ENCODE results near the gene POMGNT2. TPM values are rescaled to one million over a fixed set of nuclear protein-coding genes. Genes with fewer than 3 reads are reported as not detected.

The POMGNT2 gene
- total and polyA plus RNA-seq, 2 donors (not counting 1 experiment from before 2014, with no cell fraction given): 7.9 to 12.7 TPM

DNA sequence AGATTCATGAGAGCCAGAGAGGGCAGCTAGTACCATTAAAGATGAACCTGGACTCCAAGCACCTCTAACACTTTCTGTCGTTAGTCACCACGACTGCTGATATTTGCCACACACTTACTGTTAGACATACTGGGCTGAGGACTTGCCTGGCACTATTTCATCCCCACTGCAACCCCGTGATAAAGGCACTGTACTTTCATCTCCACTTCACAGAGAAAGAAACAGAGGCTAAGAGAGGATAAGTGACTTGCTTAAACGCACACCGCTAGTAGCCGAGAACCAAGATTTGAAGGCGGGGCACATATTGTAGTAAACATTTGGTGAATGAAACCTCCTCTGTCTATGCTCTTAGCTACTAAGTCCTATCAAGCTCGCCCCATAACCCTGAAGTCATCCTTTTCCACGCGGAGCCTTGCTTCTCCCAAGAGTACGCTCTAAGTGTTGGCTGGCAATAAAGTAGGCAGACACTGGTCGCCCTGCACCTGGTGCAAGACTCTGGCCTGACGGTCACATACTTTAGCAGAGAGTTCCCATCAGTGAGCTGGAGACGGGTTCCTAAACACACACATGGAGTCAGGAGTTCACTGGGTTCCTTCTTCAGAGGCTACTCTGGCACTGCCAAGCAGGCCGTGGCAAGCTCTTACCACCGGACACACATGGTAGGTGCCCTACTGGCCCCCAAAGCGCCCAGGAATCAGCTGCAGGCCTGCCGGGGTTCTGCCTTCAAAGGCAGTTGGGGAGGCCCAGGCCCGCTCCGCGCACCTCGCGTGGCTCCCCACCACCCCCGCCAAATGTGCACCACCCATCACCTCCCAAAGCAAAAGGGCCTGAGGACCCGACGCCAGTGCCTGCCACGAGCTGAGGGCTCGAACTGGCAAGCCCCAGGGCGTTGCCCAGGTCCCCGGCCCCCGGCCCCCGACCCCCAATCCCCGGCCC is 951 bp downstream of the POMGNT2 start:
- DNase-seq (ENCODE audit: low read depth in 2 of 2): no peak
- Histone ChIP-seq H3K27me3 (ENCODE audit: control insufficient read depth, insufficient read depth, low read length) (no peaks in the 10 kb centered on the region), H3K9ac (ENCODE audit: insufficient read depth, low read length) (no peak overlapping the region), H3K79me2 (ENCODE audit: control insufficient read depth, insufficient read depth, low read length) (no peaks in the 10 kb centered on the region), H3K4me2 (ENCODE audit: extremely low read depth, insufficient read depth, low read length) (peak overlapping the region; percentile 51), H4K20me1 (ENCODE audit: control insufficient read depth, extremely low read depth, insufficient read depth, low read length) (no peaks in the 10 kb centered on the region), H2AFZ (ENCODE audit: low read length) (no peak overlapping the region), H3K27ac (ENCODE audit: insufficient read depth, low read length) (no peak overlapping the region), H3K36me3 (ENCODE audit: control insufficient read depth, insufficient read depth, low read length) (no peaks in the 10 kb centered on the region), H3K4me1 (ENCODE audit: control insufficient read depth, extremely low read depth, insufficient read depth, low read length) (peaks cover 3% of the 10 kb centered on the region), H3K4me3 (replicated peaks in 1 of 4; ENCODE audit: control extremely low read depth in 1 of 4, insufficient read depth in 1 of 4, low read depth in 3 of 4, low read length in 4 of 4) (peak overlapping the region; percentile 7 to 78 (median 39)), H3K9me3 (ENCODE audit: control insufficient read depth, insufficient read depth, low read depth, low read length) (no peaks in the 10 kb centered on the region)
- TF ChIP-seq, protein P1, sequence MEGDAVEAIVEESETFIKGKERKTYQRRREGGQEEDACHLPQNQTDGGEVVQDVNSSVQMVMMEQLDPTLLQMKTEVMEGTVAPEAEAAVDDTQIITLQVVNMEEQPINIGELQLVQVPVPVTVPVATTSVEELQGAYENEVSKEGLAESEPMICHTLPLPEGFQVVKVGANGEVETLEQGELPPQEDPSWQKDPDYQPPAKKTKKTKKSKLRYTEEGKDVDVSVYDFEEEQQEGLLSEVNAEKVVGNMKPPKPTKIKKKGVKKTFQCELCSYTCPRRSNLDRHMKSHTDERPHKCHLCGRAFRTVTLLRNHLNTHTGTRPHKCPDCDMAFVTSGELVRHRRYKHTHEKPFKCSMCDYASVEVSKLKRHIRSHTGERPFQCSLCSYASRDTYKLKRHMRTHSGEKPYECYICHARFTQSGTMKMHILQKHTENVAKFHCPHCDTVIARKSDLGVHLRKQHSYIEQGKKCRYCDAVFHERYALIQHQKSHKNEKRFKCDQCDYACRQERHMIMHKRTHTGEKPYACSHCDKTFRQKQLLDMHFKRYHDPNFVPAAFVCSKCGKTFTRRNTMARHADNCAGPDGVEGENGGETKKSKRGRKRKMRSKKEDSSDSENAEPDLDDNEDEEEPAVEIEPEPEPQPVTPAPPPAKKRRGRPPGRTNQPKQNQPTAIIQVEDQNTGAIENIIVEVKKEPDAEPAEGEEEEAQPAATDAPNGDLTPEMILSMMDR (conservative IDR thresholded peaks at IDR 0.05 in 1 of 2, IDR thresholded peaks at IDR 0.05 in 1 of 2; ENCODE audit: low read depth in 1 of 2, low read length in 2 of 2): no peak

DNA sequence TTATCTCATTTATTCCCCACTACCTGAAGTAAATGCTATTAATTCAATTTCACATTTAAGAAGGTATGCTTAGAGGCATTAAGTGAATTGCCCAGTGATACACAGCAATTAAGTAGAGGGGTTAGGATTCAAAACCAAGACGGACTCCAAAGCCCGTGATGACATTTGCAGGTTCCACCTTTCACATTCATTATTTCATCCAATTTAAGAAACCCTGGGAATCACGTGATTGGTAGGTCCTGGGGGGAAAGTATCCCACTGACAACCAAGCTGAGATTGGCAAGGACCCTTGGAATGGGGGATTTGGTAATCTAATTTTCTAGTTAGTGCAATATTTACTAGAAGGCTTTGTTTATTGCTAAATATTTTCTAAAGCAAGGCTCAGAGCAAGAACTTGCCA is 1.8 kb downstream of the POMGNT2 start:
- Histone ChIP-seq H3K4me3 (replicated peaks in 1 of 4; ENCODE audit: control extremely low read depth in 1 of 4, insufficient read depth in 1 of 4, low read depth in 3 of 4, low read length in 4 of 4) (no peak overlapping the region), H3K4me2 (ENCODE audit: extremely low read depth, insufficient read depth, low read length) (no peak overlapping the region), H3K36me3 (ENCODE audit: control insufficient read depth, insufficient read depth, low read length) (no peaks in the 10 kb centered on the region), H3K27ac (ENCODE audit: insufficient read depth, low read length) (no peak overlapping the region), H3K9ac (ENCODE audit: insufficient read depth, low read length) (no peak overlapping the region), H2AFZ (ENCODE audit: low read length) (no peak overlapping the region), H3K27me3 (ENCODE audit: control insufficient read depth, insufficient read depth, low read length) (no peaks in the 10 kb centered on the region), H3K4me1 (ENCODE audit: control insufficient read depth, extremely low read depth, insufficient read depth, low read length) (peaks cover 3% of the 10 kb centered on the region), H3K9me3 (ENCODE audit: control insufficient read depth, insufficient read depth, low read depth, low read length) (no peaks in the 10 kb centered on the region), H3K79me2 (ENCODE audit: control insufficient read depth, insufficient read depth, low read length) (no peaks in the 10 kb centered on the region), H4K20me1 (ENCODE audit: control insufficient read depth, extremely low read depth, insufficient read depth, low read length) (no peaks in the 10 kb centered on the region)
- TF ChIP-seq, protein P1 (conservative IDR thresholded peaks at IDR 0.05 in 1 of 2, IDR thresholded peaks at IDR 0.05 in 1 of 2; ENCODE audit: low read depth in 1 of 2, low read length in 2 of 2): no peak
- no peak for TF ChIP-seq EZH2 (IDR thresholded peaks at IDR 0.05; ENCODE audit: low read length, missing control alignments)
- DNase-seq (ENCODE audit: low read depth in 2 of 2): no peak

DNA sequence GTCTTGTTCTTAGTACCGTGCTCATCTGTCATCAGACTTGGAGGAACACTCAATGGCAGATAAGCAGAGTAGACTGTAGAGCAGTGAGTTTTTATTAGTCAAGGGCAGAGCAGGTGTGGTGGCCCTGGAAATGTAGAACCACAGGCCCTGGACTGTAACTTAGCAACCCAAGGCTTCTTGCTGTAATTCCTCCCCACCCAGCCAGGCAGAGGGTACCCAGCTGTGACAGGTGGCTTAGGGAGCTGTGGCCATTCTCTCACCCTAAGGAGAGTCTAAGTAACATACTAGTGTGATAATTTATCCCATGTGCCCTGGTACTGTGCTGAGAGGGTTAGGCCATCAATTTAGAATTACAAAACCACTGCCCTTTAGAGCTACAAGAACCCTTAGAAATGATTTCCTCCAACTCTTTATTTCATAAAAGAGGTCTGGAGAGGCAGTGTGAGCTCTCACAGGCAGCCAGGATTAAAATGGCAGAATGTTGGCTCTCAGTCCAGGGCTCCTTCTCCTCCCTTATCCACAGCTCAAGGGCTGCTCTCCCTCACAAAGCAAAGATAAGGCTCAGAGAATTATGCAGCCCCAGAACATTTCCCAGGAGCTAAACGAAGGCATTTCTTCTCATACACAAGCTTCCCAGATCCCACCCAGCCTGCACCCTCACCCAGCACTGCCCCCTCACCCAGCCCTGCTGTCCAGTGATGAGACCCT is 3.0 kb downstream of the POMGNT2 start:
- Histone ChIP-seq H3K9ac (ENCODE audit: insufficient read depth, low read length) (no peak overlapping the region), H3K9me3 (ENCODE audit: control insufficient read depth, insufficient read depth, low read depth, low read length) (no peaks in the 10 kb centered on the region), H3K4me2 (ENCODE audit: extremely low read depth, insufficient read depth, low read length) (no peak overlapping the region), H4K20me1 (ENCODE audit: control insufficient read depth, extremely low read depth, insufficient read depth, low read length) (no peaks in the 10 kb centered on the region), H3K4me3 (replicated peaks in 1 of 4; ENCODE audit: control extremely low read depth in 1 of 4, insufficient read depth in 1 of 4, low read depth in 3 of 4, low read length in 4 of 4) (no peak overlapping the region), H3K79me2 (ENCODE audit: control insufficient read depth, insufficient read depth, low read length) (no peaks in the 10 kb centered on the region), H3K4me1 (ENCODE audit: control insufficient read depth, extremely low read depth, insufficient read depth, low read length) (peaks cover 3% of the 10 kb centered on the region), H3K27ac (ENCODE audit: insufficient read depth, low read length) (no peak overlapping the region), H3K36me3 (ENCODE audit: control insufficient read depth, insufficient read depth, low read length) (no peaks in the 10 kb centered on the region), H2AFZ (ENCODE audit: low read length) (no peak overlapping the region), H3K27me3 (ENCODE audit: control insufficient read depth, insufficient read depth, low read length) (no peaks in the 10 kb centered on the region)
- TF ChIP-seq, protein P1 (conservative IDR thresholded peaks at IDR 0.05 in 1 of 2, IDR thresholded peaks at IDR 0.05 in 1 of 2; ENCODE audit: low read depth in 1 of 2, low read length in 2 of 2): no peak
- TF ChIP-seq EZH2 (IDR thresholded peaks at IDR 0.05; ENCODE audit: low read length, missing control alignments): no peak
- no peak for DNase-seq (ENCODE audit: low read depth in 2 of 2)

Data from fibroblast of lung (primary cell).